Measurements from ENCODE around the gene PFKP.

PFKP gene

DNA sequence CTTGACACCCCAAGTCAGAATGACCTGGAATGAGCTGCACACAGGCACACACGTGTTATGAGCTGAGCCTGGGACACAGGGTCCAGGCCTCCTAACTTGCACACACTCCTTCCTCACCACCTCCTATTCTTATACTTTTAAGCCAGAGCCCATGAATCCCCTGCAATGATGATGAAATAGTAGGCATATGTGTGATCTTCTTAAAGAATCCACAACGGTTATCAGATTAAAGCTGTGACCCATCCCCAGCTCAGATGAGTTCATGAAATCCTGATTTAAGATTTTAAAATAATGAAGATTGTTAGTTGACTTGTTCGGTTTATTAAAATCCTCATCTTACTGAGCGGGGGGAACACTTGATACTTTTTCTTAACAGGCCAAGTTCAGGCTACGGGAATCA, 66.6 kb downstream of the PFKP start:
- no peak for TF ChIP-seq EZH2 (optimal IDR thresholded peaks at IDR 0.05; ENCODE audit: low read depth, low read length)
- TF ChIP-seq, protein P1, sequence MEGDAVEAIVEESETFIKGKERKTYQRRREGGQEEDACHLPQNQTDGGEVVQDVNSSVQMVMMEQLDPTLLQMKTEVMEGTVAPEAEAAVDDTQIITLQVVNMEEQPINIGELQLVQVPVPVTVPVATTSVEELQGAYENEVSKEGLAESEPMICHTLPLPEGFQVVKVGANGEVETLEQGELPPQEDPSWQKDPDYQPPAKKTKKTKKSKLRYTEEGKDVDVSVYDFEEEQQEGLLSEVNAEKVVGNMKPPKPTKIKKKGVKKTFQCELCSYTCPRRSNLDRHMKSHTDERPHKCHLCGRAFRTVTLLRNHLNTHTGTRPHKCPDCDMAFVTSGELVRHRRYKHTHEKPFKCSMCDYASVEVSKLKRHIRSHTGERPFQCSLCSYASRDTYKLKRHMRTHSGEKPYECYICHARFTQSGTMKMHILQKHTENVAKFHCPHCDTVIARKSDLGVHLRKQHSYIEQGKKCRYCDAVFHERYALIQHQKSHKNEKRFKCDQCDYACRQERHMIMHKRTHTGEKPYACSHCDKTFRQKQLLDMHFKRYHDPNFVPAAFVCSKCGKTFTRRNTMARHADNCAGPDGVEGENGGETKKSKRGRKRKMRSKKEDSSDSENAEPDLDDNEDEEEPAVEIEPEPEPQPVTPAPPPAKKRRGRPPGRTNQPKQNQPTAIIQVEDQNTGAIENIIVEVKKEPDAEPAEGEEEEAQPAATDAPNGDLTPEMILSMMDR (IDR thresholded peaks at IDR 0.05; ENCODE audit: low read length), result no peak
- TF ChIP-seq EZH2phosphoT487 (IDR thresholded peaks at IDR 0.05; ENCODE audit: low read length), result no peak
- H3K9ac ChIP-seq (ENCODE audit: low read length), result no peak overlapping the region
- no peaks in the 10 kb centered on the region for H3K9me3 ChIP-seq (replicated peaks; ENCODE audit: insufficient read depth, low read length)
- H3K27ac ChIP-seq (ENCODE audit: low read length), result no peak overlapping the region
- no peaks in the 10 kb centered on the region for H4K20me1 ChIP-seq (ENCODE audit: insufficient read depth, low read length)
- no peak overlapping the region for H3K4me2 ChIP-seq (ENCODE audit: low read depth, low read length)
- H2AFZ ChIP-seq (ENCODE audit: low read length), result no peak overlapping the region
- no peaks in the 10 kb centered on the region for H3K27me3 ChIP-seq (replicated peaks; ENCODE audit: insufficient read depth, low read length)
- H3K79me2 ChIP-seq (ENCODE audit: low read length), result no peaks in the 10 kb centered on the region
- no peaks in the 10 kb centered on the region for H3K4me1 ChIP-seq (ENCODE audit: low read length)
- no peak overlapping the region for H3K4me3 ChIP-seq (ENCODE audit: low read length)
- H3K9me2 ChIP-seq (replicated peaks; ENCODE audit: insufficient read depth, low read length), result no peaks in the 10 kb centered on the region
- DNase-seq, result no peak
- no peaks in the 10 kb centered on the region for H3F3A ChIP-seq (ENCODE audit: insufficient read depth, low read length)
- peaks cover 6% of the 10 kb centered on the region for H3K36me3 ChIP-seq (replicated peaks; ENCODE audit: insufficient read depth, low read length)

DNA sequence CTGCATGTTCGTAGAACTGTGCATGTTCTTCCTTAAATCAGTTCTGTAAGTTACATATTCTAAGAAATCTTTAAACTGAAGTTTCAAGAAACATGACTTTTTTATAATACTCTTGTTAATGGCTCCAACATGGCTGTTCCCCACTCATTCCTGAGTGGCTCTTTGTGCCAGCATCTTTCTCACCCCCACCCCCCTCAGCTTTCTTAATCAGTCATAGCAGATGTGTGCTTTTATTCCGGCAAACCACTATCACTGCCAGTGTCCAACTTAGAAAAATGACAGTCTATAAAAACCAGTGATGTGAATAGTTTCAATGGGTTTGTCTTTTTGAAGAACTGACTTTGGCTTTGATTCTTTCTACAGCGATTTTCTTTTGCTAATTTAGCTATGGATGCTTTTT, 67.7 kb downstream of the PFKP start:
- Histone ChIP-seq H3K4me1 (ENCODE audit: low read length) (no peaks in the 10 kb centered on the region), H3F3A (ENCODE audit: insufficient read depth, low read length) (no peaks in the 10 kb centered on the region), H3K4me2 (ENCODE audit: low read depth, low read length) (no peak overlapping the region), H3K36me3 (replicated peaks; ENCODE audit: insufficient read depth, low read length) (peaks cover 17% of the 10 kb centered on the region), H3K9ac (ENCODE audit: low read length) (no peak overlapping the region), H2AFZ (ENCODE audit: low read length) (no peak overlapping the region), H3K4me3 (ENCODE audit: low read length) (no peak overlapping the region), H3K9me3 (replicated peaks; ENCODE audit: insufficient read depth, low read length) (no peaks in the 10 kb centered on the region), H3K79me2 (ENCODE audit: low read length) (no peaks in the 10 kb centered on the region), H3K27me3 (replicated peaks; ENCODE audit: insufficient read depth, low read length) (no peaks in the 10 kb centered on the region), H3K27ac (ENCODE audit: low read length) (no peak overlapping the region), H4K20me1 (ENCODE audit: insufficient read depth, low read length) (no peaks in the 10 kb centered on the region), H3K9me2 (replicated peaks; ENCODE audit: insufficient read depth, low read length) (no peaks in the 10 kb centered on the region)
- DNase-seq, result no peak
- TF ChIP-seq, protein P1 (IDR thresholded peaks at IDR 0.05; ENCODE audit: low read length), result no peak
- TF ChIP-seq EZH2phosphoT487 (IDR thresholded peaks at IDR 0.05; ENCODE audit: low read length) (no peak), EZH2 (optimal IDR thresholded peaks at IDR 0.05; ENCODE audit: low read depth, low read length) (no peak)

DNA sequence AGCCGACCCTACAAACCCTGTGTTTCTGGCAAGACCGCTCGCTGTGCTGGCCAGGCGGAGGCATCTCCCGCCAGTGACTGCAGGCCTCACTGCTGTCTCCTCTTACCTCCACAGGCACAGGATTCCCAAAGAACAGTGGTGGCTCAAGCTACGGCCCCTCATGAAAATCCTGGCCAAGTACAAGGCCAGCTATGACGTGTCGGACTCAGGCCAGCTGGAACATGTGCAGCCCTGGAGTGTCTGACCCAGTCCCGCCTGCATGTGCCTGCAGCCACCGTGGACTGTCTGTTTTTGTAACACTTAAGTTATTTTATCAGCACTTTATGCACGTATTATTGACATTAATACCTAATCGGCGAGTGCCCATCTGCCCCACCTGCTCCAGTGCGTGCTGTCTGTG, 69.0 kb downstream of the PFKP start:
- Histone ChIP-seq H3K79me2 (ENCODE audit: low read length) (no peaks in the 10 kb centered on the region), H3F3A (ENCODE audit: insufficient read depth, low read length) (no peaks in the 10 kb centered on the region), H3K9me2 (replicated peaks; ENCODE audit: insufficient read depth, low read length) (no peaks in the 10 kb centered on the region), H3K4me3 (ENCODE audit: low read length) (no peak overlapping the region), H3K9ac (ENCODE audit: low read length) (no peak overlapping the region), H3K4me1 (ENCODE audit: low read length) (no peaks in the 10 kb centered on the region), H3K4me2 (ENCODE audit: low read depth, low read length) (no peak overlapping the region), H3K36me3 (replicated peaks; ENCODE audit: insufficient read depth, low read length) (peaks cover 21% of the 10 kb centered on the region), H4K20me1 (ENCODE audit: insufficient read depth, low read length) (no peaks in the 10 kb centered on the region), H3K27me3 (replicated peaks; ENCODE audit: insufficient read depth, low read length) (no peaks in the 10 kb centered on the region), H3K27ac (ENCODE audit: low read length) (no peak overlapping the region), H2AFZ (ENCODE audit: low read length) (no peak overlapping the region), H3K9me3 (replicated peaks; ENCODE audit: insufficient read depth, low read length) (no peaks in the 10 kb centered on the region)
- DNase-seq, result no peak
- TF ChIP-seq, protein P1 (IDR thresholded peaks at IDR 0.05; ENCODE audit: low read length), result no peak
- TF ChIP-seq EZH2phosphoT487 (IDR thresholded peaks at IDR 0.05; ENCODE audit: low read length), result no peak
- no peak for TF ChIP-seq EZH2 (optimal IDR thresholded peaks at IDR 0.05; ENCODE audit: low read depth, low read length)

Data from MM.1S (cell line).